Thyroid gland (tissue), 4 donors: ENCODE measurements around the gene PIGL.

ENCODE experiments used
- CTCF ChIP-seq, 6 experiments: fragments of 200-600 bp in 3 of 6; fragments of 450-650 bp in 3 of 6; sonication (generic) in 3 of 6; IDR thresholded peaks; one replicate each; pipeline ENCODE4 v1.5.1; 2016 to 2019; ENCODE audit warnings: antibody characterized with exemption in 6 of 6, mild to moderate bottlenecking in 2 of 6, inconsistent platforms in 1 of 6, moderate library complexity in 1 of 6
- POLR2A ChIP-seq, 2 donors: fragments of 450-650 bp; IDR thresholded peaks; one replicate each; pipeline ENCODE4 v1.6.1; 2017; ENCODE audit warnings: antibody characterized with exemption in 2 of 2, mild to moderate bottlenecking in 2 of 2, moderate library complexity in 1 of 2

- TF ChIP-seq CTCF (IDR thresholded peaks at IDR 0.05) (no peak), POLR2A (IDR thresholded peaks at IDR 0.05) (no peak)
Observed at GRCh38 chr17:16273929-16274339, 56.9 kb downstream of the PIGL start.
